Ovary (tissue), 3 donors: ENCODE measurements around the gene VTA1.
"Not testable (repeated sequence)": the region's sequence is repeated elsewhere in the genome, so short reads cannot be mapped to it uniquely, and the experiment has no call there.

Experiments
- POLR2A ChIP-seq: fragments of 450-650 bp; IDR thresholded peaks from one replicate; pipeline ENCODE4 v1.6.1; 2017; ENCODE audit warnings: antibody characterized with exemption, mild to moderate bottlenecking, moderate library complexity
- TF ChIP-seq, protein P1 (sequence below), 3 donors: fragments of 450-650 bp in 2 of 3; fragments of 200-600 bp in 1 of 3; IDR thresholded peaks; one replicate each; pipeline versions ENCODE4 v1.5.1 to v1.8.0; 2016 to 2022; ENCODE audit warnings: antibody characterized with exemption in 3 of 3, mild to moderate bottlenecking in 1 of 3
- donor health status: DM: no; HTN: no; CAD: no.

DNA sequence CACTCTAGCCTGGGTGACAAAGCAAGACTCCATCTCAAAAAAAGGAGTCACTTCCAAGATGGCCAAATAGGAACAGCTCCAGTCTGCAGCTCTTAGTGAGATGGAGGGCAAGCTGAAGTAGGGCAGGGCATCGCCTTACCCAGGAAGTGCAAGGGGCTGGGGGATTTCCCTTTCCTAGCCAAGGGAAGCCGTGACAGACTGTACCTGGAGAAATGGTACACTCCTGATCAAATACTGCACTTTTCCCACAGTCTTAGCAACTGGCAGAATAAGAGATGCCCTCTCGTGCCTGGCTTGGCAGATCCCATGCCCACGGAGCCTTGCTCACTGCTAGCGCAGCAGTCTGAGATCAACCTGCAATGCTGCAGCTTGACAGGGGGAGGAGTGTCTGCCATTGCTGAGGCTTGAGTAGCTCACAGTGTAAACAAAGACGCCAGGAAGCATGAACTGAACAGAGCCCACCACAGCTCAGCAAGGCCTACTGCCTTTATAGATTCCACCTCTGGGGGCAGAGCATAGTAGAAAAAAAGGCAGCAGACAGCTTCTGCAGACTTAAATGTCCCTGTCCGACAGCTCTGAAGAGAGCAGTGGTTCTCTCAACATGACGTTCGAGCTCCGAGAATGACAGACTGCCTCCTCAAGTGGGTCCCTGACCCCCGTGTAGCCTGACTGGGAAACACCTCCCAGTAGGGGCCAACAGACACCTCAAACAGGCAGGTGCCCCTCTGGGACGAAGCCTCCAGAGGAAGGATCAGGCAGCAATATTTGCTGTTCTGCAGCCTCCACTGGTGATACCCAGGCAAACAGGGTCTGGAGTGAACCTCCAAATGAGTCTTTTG, 85.4 kb downstream of the VTA1 start:
- not testable (repeated sequence) for TF ChIP-seq POLR2A
- TF ChIP-seq, protein P1, sequence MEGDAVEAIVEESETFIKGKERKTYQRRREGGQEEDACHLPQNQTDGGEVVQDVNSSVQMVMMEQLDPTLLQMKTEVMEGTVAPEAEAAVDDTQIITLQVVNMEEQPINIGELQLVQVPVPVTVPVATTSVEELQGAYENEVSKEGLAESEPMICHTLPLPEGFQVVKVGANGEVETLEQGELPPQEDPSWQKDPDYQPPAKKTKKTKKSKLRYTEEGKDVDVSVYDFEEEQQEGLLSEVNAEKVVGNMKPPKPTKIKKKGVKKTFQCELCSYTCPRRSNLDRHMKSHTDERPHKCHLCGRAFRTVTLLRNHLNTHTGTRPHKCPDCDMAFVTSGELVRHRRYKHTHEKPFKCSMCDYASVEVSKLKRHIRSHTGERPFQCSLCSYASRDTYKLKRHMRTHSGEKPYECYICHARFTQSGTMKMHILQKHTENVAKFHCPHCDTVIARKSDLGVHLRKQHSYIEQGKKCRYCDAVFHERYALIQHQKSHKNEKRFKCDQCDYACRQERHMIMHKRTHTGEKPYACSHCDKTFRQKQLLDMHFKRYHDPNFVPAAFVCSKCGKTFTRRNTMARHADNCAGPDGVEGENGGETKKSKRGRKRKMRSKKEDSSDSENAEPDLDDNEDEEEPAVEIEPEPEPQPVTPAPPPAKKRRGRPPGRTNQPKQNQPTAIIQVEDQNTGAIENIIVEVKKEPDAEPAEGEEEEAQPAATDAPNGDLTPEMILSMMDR (IDR thresholded peaks at IDR 0.05): not testable (repeated sequence)
